DMS 273 (cell line): ENCODE results near the gene TGFB1.
"Not testable (repeated sequence)": the region's sequence is repeated elsewhere in the genome, so short reads cannot be mapped to it uniquely, and the experiment has no call there.

Experiments used
- DNase-seq: peaks from one replicate; lab custom pipeline; 2025; ENCODE audit not compliant: unreplicated experiment; lab: John Stamatoyannopoulos, UW

TGFB1 gene

DNA sequence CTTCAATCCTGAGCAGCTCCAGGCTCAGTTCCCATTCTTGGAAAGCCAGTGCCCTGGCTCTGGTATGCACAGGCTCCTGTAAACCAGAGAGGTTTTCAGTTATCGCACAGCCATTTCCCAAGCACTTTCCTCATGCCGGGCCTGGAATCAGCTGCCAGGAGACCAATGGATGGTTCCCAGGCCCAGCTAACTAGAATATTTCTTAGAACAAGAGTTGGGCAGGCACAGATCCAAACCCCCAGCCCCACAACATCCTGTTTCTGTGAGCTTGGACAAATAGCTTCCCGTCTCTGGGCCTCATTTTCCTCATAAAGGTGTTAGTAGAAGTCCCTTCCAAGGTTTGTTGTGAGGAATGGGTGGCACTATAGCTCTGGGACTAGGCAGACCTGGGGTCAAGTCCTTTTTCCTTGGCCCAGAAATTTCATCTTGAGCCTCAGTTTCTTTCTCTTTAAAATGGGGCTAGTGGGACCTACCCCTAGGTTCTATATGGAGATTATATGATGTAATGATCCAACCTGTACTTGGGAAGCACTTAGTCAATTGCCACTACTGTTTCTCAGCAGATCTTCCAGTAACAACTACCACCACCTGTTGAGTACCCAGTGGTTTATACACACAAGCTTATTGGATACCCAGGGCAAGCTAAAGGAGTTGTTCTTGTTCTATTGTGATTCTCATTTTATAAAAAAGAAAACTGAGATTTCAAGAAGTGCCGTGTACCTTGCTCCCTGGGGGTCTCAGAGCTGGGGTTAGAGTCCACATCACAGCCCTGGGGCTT, 48.8 kb downstream of the TGFB1 start:
- DNase-seq: no peak

DNA sequence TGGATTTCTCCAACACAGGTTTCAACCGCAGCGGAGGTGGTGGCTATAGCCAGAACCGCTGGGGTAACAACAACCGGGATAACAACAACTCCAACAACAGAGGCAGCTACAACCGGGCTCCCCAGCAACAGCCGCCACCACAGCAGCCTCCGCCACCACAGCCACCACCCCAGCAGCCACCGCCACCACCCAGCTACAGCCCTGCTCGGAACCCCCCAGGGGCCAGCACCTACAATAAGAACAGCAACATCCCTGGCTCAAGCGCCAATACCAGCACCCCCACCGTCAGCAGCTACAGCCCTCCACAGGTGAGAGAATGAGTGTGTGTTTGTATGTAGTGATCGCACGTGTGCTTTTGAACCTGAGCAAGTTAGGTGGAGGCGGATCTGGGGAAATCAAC, 49.8 kb downstream of the TGFB1 start:
- no peak for DNase-seq

DNA sequence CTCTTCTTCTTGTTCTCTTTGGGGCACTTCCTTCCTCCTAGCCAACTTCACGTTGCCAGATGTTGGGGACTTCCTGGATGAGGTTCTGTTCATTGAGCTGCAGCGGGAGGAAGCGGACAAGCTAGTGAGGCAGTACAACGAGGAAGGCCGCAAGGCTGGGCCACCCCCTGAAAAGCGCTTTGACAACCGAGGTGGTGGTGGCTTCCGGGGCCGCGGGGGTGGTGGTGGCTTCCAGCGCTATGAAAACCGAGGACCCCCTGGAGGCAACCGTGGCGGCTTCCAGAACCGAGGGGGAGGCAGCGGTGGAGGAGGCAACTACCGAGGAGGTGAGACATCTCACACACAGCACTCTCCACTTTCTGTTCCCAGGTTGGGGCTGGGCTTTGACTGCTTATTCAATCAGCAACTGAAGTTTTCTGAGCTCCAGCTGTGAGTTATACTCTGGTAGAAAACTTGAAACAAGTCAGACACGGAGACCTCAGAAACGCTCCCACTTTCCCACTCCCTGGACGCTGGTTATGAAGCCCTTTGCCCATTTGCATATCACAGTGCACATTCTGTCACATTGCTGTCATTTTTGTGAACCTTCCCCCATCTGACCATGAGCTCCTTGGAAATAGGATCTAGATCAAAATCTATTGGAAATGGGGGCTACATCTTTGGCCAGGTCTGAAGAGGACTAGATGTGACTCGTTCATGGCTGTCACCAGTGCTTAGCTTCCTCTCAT, 50.9 kb downstream of the TGFB1 start:
- DNase-seq: no peak

DNA sequence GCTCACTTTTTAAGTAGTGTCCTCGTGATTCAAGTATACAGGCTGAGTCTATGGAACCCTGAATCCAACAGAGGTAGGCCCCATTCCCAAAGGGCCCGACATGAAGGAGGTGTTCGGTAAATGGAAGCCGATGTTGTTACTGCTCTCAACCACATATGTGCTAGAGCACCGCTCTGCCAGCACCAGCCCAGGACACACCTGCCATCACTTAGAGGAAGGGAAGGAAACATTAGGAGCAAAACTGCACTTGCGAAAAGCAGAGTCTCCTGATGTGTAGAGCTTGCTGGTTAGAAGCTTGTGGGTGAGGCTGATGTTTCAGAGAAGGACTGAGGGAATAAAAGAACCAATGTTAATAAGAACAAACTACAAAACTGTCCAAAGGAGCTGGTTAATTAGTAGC, 53.2 kb downstream of the TGFB1 start:
- no peak for DNase-seq

DNA sequence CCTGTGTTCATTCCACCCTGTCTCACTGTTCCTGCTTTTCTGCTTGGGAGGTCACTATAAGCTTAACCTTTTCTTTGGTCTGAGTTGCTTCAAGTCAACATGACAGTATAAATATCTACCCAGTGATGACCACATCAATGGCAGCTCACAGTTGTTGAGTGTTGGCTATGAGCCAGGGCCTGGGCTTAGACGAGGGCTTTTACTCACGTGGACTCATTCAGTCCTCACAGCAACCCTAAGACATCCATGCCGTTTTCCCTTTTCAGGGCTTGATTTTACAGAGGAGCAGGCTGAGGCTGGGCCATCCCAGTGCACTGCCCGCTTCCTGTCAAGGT, 54.0 kb downstream of the TGFB1 start:
- peak; percentile 18 for DNase-seq

DNA sequence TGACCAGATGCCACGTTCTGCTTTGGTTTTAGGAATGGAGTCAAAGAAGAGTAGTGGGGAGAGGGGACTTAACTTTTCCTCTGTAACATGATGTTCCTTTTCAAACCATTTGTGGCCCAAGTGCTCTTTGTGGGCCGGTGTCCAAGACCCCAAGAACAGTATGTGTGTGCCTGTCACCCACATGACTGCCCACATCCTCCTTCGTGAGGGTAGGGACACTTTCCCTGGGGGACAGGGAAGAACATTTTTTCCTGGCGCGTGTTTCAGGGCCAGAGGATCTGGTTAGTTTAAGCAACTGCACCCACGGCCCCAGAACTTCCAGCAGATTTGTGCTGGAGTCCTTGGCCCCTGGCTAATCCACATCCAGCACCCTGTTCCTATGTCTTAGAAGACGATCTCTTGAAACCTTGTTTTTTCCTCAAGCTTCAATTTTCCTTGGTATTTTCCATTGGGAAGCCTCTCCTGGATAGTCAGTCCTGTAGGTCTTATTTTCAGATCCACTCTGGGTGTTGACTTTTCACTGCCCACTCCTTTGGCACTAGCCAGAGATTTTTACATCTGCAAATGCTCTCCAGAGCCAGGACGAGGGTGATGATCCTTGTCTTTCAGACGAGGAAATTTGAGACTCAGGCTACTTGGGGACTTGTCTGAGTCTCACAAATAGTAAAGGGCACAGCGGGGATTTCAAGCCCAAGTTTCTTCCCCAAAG, 54.5 kb downstream of the TGFB1 start:
- no peak for DNase-seq

DNA sequence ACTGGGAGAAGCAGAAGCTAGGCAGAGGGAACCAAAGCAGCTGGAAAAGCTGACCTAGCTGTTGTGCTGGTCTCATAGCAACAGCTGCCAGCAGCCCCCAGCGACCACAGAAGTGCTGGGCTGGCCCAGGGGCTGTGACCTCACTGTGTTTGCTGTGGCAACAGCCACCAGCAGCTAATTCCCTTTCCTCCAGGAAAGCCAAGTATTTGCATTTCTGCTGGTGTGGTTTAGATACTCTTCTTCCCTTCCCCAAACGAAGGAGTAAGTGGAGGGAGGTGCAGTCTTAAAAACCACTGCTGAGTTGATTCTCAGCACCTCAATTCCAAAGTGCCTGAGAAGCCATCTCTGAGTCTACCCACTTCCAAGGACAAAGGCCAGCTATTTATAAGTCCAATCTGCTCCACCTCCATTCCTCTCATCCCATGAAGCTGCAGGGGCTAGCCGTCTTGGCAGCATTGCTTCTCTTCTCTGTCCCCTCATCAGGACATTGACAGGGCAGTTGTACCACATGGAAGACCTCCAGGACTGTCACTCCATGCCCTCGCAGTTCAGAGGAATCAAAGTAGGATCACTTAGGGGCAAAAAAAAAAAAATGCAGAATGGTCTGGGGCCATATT, 55.3 kb downstream of the TGFB1 start:
- peak; percentile 14 for DNase-seq

DNA sequence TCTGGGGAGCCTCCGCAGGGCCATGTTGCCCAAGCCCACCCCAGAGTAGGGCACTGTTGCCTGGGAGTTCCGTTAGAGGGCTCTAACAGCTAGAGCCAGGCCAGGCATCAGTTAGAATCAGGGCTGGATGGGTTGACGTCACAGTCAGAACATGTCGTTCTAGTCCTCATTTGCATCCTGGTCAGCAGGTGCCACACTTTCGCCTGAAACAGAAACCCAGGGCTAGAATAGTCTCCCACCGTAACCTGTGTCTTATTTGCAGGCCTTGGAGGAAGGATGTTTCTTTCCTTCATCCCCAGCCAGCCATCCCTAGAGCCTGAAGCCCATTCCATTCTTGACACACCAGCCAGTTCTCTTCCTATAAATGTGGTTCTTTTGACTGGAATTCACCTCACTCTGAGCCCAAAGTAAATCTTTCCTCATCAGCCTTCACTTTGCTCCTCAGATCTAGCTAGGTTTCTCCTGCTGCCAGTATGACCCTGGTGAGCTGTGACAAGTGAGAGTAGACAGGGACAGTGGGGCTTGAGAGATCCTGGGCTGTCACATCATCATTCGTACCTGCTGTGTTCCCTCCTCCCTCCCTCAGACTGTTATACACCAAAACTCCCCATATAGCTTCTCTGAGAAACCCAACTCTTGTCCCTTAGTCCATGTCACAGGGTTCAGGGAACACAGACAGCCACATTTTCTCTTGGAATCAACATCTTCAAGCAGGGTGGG, 55.9 kb downstream of the TGFB1 start:
- no peak for DNase-seq

DNA sequence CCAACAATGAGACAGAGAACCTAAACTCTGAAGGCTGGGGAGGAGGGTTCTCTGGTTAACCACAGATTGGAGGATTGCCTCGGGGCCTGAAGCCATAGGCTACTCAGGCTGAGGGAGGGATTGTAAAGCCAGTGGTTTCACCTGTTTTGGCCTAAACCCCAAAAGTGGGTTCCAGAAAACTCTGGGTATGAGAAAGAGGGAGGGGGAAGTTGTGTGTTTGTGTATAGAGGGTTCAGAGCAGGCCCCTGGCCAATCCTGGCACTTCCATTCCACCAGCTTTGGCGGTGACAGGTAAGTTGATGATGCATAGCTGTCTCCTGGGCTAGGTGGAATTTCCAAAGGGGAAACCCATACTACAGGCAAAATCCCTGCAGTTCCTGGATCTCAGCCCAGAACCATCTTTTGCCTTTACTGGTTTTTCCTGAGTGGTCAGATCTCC, 57.3 kb downstream of the TGFB1 start:
- no peak for DNase-seq

DNA sequence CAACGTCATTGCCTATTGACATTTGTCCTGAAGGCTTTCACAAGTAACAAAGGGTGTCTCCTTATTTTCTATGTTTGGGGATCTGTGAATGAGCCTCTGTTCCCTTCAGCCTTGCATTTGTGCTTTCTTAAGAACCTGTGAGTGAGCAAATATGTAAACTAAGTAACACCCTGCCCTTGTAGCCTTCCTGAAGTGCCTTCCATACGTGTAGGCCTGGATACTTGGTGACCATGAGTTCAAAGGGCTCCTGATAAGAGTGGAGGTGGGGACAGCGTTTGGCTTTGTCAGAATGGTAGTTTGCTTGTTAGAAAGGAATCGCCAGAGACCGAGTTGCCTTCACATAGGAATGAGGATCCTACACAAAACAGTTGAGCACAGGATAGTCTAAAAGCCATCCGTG, 58.2 kb downstream of the TGFB1 start:
- no peak for DNase-seq

DNA sequence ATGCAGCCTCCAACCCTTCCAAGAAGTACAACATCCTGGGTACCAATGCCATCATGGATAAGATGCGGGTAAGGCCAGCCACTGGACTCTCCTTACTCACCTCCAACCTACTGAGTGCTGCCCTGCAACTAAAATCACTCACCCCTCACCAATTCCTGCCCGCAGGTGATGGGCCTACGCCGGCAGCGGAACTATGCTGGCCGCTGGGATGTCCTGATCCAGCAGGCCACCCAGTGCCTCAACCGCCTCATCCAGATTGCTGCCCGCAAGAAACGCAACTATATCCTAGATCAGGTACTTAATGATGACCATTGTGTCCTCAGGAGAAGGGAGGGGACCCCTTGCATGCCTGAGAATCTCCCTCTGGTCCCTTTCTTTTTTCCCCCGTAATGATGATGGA, 59.3 kb downstream of the TGFB1 start:
- no peak for DNase-seq

DNA sequence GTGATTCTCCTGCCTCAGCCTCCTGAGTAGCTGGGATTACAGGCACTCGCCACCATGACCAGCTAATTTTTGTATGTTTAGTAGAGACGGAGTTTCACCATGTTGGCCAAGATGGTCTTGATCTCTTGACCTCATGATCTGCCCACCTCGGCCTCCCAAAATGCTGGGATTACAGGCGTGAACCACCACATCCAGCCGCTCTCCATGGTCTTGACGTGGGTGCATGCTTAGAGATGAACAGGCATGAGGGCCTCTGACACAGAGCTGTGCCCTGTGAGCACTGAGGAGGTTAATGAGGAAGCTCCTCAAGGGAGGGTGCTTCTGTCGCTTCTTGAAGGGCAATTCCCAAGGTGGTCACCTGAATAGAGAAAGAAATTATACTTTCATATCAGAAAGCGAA, 63.9 kb downstream of the TGFB1 start:
- not testable (repeated sequence) for DNase-seq

DNA sequence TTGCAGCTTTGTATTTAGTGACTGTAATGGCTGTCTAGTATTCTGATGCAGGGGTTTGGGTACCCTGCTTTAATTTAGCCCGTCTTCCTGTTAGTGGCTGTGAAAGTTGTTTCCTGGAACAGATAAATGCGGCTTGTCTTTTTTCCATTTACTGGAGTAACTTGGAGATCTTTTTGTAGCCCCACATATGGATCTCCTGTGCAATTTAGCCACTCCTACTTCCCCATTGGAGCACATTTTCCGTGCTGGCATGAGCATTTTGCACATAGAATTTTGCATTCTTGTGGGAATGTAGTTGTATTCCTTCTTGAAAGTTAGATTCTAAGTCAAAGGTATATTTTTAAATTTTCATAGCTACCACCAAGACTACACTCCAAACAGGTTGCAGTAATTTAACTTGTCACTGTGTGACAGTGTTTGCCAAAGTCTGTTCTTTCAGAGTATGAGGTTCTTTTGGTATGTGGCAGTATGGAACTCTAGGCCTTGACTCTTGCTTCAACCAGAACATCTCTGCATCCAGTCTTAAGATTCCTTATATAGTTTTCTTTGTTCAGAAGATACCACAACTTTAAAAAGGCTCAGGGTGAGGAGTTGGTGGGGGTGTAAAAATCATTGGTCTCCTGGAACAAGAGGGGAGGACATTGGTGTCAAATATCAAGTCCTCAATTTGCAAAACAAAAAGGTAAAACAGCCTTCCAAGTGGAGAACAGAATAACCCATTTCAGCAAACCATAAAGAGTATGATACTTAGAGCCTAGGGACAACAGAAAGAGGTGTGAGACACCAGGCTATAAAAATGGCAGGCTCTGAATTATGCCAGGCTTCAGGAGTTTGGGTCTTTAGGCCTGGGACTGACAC, 64.8 kb downstream of the TGFB1 start:
- no peak for DNase-seq
